Endometrial microvascular endothelial cells (primary cell): Measurements from ENCODE around the gene STX5. TPM values are rescaled to one million over a fixed set of nuclear protein-coding genes. Genes with fewer than 3 reads are reported as not detected.
"Not testable (repeated sequence)": the region's sequence is repeated elsewhere in the genome, so short reads cannot be mapped to it uniquely, and the experiment has no call there.

ENCODE experiments used
- in situ Hi-C: cut with HindIII; loops from 2 replicates; pipeline ENCODE4 v1.10.0; 2017; ENCODE audit warnings: low sequenced_read_pairs, low pct_unique_long_range_greater_than_20kb; ENCODE audit errors: inconsistent ontology term
- total RNA-seq: library from RNA; depleted of rRNA; stranded (reverse); fragments of >200 nt; gene quantifications from one replicate; pipeline ENCODE4 v1.2.3, GENCODE V29; 2015; ENCODE audit errors: inconsistent ontology term

STX5 gene, protein sequence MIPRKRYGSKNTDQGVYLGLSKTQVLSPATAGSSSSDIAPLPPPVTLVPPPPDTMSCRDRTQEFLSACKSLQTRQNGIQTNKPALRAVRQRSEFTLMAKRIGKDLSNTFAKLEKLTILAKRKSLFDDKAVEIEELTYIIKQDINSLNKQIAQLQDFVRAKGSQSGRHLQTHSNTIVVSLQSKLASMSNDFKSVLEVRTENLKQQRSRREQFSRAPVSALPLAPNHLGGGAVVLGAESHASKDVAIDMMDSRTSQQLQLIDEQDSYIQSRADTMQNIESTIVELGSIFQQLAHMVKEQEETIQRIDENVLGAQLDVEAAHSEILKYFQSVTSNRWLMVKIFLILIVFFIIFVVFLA
- 33.4 TPM for total RNA-seq

GRCh38 chr11:62831520-62832335 is at the start of gene STX5:
Gene STX5 (minus strand): TSS chr11:62832051. CDS start chr11:62831243, 808 bp downstream.
- in situ Hi-C loops = no loop called here

- in situ Hi-C loops = no loop called here
These were observed 49.1 kb upstream of the STX5 start, which contains the start of gene SLC3A2 for GRCh38 chr11:62880803-62881578. Gene SLC3A2 (plus strand): TSS chr11:62880896. CDS start chr11:62881024, 128 bp downstream.

DNA sequence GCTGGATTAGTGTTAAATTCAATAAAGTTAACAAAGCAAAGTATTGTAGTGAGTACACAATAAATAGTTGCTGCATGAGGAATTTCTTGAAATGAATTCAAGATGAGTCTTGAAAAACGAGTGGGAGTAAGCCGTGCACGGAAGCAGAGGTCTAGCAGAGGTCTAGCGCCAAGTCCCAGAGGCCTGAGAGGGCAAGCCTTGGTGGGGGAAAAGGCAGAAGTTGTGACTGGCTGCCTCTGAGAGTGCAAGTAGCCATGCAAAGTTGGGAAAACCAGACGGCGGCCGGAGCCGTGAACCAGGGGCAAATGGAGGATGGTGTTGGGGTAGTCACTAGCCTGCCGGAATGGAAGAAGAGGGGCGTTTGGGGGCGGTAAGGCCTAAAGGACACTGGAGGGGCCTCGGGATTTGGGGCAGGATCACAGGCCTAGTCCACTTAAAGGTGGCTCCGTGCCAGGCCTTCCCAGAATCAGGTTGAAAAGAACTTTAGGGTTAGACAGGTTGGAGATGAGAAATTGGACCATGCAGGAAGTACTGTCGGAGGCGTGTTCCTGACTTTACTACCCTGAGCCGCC is 48.5 kb upstream of the STX5 start:
- in situ Hi-C loops = no loop called here

DNA sequence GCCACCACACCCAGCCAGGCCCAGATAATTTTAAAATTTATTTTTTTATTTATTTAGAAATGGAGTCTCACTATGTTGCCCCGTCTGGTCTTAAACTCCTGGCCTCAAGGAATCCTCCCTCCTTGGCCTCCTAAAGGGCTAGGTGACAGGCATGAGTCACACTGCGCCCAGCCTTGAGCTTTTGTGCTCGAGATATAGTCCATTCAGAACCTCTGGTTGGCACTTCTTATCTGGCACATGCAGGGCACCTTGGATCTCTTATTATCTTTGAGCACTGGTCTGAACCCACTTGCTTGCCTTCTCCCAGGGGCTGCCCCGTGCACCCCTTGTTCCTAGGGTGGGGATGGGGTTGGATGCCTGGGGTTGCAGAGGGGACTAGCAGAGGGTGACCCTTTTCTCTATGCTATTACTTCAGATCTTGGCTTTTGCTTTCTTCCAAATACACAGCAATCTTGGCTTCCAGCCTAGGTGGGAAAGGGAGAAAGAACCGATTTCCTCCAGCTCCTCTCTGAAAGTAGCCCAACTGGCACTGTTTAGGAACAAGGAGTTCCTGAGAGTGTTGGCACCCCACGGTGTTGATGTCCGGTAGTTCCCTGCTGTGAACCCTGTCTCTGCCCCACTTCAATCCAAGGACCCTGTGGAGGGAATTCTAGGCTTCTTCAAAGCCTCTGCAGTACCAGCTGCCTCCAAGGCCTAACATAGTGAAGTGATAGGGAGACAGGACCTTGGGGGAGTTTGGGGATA is 47.6 kb upstream of the STX5 start:
- in situ Hi-C loops = no loop called here

GRCh38 chr11:62876712-62877111 is 44.9 kb upstream of the STX5 start:
- in situ Hi-C loops = no loop called here

DNA sequence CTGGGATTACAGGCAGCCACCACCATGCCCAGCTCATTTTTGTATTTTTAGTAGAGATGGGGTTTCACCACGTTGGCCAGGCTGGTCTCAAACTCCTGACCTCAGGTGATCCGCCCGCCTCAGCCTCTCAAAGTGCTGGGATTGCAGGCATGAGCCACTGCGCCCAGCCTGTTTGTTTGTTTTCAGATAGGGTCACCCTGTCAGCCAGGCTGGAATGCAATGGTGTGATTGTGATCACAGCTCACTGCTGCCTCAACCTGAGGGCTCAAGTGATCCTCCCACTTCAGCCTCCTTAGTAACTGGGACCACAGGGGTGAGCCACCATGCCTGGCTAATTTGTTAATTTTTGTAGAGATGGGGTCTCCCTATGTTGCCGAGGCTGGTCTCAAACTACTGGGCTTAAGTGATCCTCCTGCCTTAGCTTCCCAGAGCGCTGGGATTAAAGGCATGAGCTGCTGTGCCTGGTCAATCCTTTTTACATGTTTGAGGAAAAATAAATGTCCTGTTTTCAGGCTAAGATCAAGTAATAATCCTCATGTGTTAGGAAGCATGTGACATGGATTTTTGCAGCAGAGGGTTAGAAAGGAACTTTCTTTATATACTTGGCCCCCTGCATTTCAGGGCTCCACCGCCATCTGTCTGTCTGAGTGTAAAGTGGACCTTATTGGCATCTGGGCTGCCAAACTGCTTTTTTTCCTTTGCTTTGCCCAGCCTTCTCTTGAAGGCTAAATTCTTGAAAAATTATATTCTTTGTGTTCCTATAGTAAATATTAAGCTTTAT is 44.0 kb upstream of the STX5 start:
- in situ Hi-C loops = no loop called here

DNA sequence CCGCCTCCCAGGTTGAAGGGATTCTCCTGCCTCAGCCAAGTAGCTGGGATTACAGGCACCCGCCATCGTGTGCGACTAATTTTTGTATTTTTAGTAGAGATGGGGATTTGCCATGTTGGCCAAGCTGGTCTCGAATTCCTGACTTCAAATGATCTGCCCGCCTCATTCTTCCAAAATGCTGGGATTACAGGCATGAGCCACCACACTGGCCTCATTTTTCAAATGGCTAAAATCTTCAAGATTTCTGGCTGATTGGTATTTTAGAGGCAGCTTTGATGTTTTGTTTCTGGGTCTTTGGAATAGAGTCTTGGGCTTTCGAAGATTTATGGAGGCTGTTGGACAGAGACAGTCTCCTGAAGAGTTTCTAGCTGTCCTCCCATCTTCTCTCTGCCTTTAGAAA is 43.0 kb upstream of the STX5 start:
- in situ Hi-C loops = no loop called here

DNA sequence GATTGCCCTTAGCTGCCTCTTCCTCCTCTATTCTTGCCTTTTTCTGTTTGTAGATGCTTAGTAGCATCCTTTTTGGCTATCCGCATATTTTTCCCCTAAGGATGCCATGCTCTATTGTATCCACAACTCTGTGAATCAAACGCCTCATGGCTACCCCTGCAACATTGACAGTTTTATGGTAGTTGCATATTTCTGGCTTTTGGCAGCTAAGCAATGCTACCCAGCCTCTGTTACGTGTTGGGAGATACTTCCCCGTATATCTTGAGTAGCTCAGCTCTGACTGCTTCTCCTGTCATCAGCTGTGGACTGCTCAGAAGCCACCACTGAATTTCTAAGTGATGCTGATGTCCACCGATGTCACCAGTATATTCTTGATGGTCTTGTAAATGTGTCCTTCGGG is 33.8 kb upstream of the STX5 start:
- in situ Hi-C loops = no loop called here

DNA sequence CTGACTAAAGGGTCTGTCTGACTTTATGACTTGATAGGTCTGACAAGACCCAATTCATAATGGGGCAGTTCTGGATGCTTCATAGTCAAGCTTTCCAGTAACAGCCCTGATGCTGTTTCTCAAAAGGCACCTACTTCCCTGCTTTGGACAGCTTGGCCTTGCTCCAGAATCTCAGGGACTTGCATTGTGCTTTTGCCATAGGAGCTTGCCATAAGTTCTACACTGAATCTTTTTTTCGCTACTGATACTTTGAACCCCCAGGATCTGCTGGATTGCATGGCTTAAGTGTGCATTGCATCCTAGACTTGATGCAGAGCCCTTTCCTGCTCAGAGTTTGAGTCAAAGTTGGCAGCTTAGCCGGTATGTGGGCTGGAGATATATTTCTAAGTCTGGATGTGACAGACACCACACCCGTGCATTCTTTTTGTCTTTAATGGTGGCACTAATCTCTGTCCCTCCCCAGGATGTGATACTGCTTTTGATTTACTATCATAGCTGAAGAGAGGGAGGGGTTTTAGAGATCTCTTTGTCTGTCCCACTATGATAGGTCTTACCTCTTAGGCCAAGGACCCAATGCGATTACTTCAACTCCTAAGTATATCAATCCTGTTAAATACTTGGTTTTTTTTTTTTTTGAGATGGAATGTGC is 32.0 kb upstream of the STX5 start:
- in situ Hi-C loops = no loop called here

GRCh38 chr11:62861564-62862192 is 29.8 kb upstream of the STX5 start:
- in situ Hi-C loops = not testable (repeated sequence)

DNA sequence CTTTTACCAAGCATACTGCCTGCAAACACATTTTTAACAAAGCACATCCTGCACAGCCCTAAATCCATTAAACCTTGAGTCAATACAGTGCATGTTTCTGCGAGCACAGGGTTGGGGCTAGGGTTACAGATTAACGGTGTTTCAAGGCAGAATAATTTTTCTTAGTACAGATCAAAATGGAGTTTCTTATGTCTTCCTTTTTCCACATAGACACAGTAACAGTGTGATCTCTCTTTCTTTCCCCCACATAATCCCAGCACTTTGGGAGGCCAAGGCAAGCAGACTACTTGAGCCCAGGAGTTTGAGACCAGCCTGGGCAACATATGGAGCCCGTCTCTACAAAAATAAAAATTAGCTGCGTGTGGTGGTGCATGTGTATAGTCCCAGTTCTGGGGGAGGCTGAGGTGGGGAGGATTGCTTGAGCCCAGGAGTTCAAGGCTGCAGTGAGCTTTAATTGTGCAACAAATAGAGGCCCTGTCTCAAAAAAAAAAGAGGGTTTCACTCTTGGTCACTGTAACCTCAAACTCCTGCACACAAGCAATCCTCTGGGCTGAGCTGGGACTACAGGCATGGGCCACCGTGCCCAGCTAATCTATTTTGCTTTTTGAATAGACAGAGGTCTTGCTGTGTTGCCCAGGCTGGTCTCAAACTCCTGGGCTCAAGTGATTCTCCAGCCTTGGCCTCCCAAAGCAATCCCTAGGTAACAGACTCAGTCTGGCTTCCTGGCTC is 29.1 kb upstream of the STX5 start:
- in situ Hi-C loops = no loop called here

- in situ Hi-C loops = not testable (repeated sequence)
These were observed 27.4 kb upstream of the STX5 start for GRCh38 chr11:62859281-62859703.

GRCh38 chr11:62858201-62858600 is 26.4 kb upstream of the STX5 start:
- in situ Hi-C loops = no loop called here

- in situ Hi-C loops = no loop called here
These were observed 25.7 kb upstream of the STX5 start for GRCh38 chr11:62857541-62857982.

- in situ Hi-C loops = no loop called here
These were observed 24.6 kb upstream of the STX5 start for GRCh38 chr11:62856333-62856895.
